T-helper 1 cell (primary cell): ENCODE data around the gene HCFC1R1.
"Not testable (repeated sequence)": the region's sequence is repeated elsewhere in the genome, so short reads cannot be mapped to it uniquely, and the experiment has no call there.

Experiments
- DNase-seq, 5 donors: peaks; one replicate each; pipeline ENCODE4 v3.0.0-alpha.2; 2012 to 2020
- total RNA-seq, 4 donors: gene quantifications; one replicate each; lab custom pipeline; 2026; lab: John Stamatoyannopoulos, UW

Gene HCFC1R1
- 3.3 to 8.5 (median 4.4) reads per million in 4 donors for total RNA-seq

- peak; percentile 88 to 98 (median 93) for DNase-seq
These were observed at the start of gene HCFC1R1, which contains the start of gene THOC6 for GRCh38 chr16:3023669-3024478. Gene HCFC1R1, minus strand, starts transcription at chr16:3023942. Its CDS starts 1 bp downstream, at chr16:3023941. Gene THOC6, plus strand, starts transcription at chr16:3024035. Its CDS starts 292 bp downstream, at chr16:3024327.

- DNase-seq = peak in 1 of 5 donors; percentile 51
These were observed 49.7 kb upstream of the HCFC1R1 start for GRCh38 chr16:3073448-3073847.

- peak in 1 of 5 donors; percentile 78 for DNase-seq
These were observed 49.0 kb upstream of the HCFC1R1 start for GRCh38 chr16:3072576-3073263.

- DNase-seq = peak in 1 of 5 donors; percentile 76
These were observed 48.4 kb upstream of the HCFC1R1 start for GRCh38 chr16:3072148-3072547.

GRCh38 chr16:3071655-3072054, 47.9 kb upstream of the HCFC1R1 start:
- DNase-seq = peak in 1 of 5 donors; percentile 48

- DNase-seq = peak in 1 of 5 donors; percentile 55
These were observed 46.9 kb upstream of the HCFC1R1 start for GRCh38 chr16:3070608-3071111.

- DNase-seq = not testable (repeated sequence)
These were observed 45.4 kb upstream of the HCFC1R1 start for GRCh38 chr16:3069146-3069545.

- DNase-seq = peak in 1 of 5 donors; percentile 73
These were observed 44.7 kb upstream of the HCFC1R1 start for GRCh38 chr16:3068487-3068886.

- DNase-seq = peak in 1 of 5 donors; percentile 36
These were observed 42.7 kb upstream of the HCFC1R1 start for GRCh38 chr16:3066440-3066748.

GRCh38 chr16:3065742-3066439, 42.1 kb upstream of the HCFC1R1 start:
- no peak for DNase-seq

- DNase-seq = peak; percentile 38 to 88 (median 54)
These were observed 41.5 kb upstream of the HCFC1R1 start, which contains the start of gene IL32 for GRCh38 chr16:3065069-3065741. Gene IL32, plus strand, starts transcription at chr16:3065640. Its CDS starts 172 bp downstream, at chr16:3065812.

GRCh38 chr16:3063625-3064386, 40.1 kb upstream of the HCFC1R1 start:
- DNase-seq = peak in 1 of 5 donors; percentile 51

GRCh38 chr16:3062553-3062952, 38.8 kb upstream of the HCFC1R1 start:
- DNase-seq = no peak

- no peak for DNase-seq
These were observed 36.8 kb upstream of the HCFC1R1 start for GRCh38 chr16:3060339-3061127.

- DNase-seq = no peak
These were observed 36.0 kb upstream of the HCFC1R1 start for GRCh38 chr16:3059723-3060242.

- peak; percentile 76 to 91 (median 81) for DNase-seq
These were observed 35.4 kb upstream of the HCFC1R1 start for GRCh38 chr16:3059041-3059722.

- DNase-seq = peak in 4 of 5 donors; percentile 37 to 76 (median 41)
These were observed 34.6 kb upstream of the HCFC1R1 start for GRCh38 chr16:3058139-3059030.
